Thoracic aorta (tissue), 2 donors: ENCODE results near the gene KCNH2. TPM values are rescaled to one million over a fixed set of nuclear protein-coding genes. Genes with fewer than 3 reads are reported as not detected.

Experiments used
- ATAC-seq: fragments of 150-250 bp; one replicate; pipeline ENCODE4 v1.8.0; 2017; ENCODE audit warnings: low read depth; ENCODE audit not compliant: insufficient number of reproducible peaks, low FRiP score
- DNase-seq: peaks from one replicate; pipeline ENCODE4 v3.0.0-alpha.2; 2020; ENCODE audit warnings: low spot score
- H3K27ac ChIP-seq, 2 donors: fragments of 200-600 bp; sonication (generic); 1 replicate in 1 of 2; 2 replicates in 1 of 2; pipeline ENCODE4 v1.5.1; 2016; ENCODE audit warnings: mild to moderate bottlenecking in 2 of 2, moderate library complexity in 2 of 2
- H3K27me3 ChIP-seq: fragments of 200-600 bp; sonication (generic); replicated peaks from 2 replicates; pipeline ENCODE4 v1.6.0; 2016; ENCODE audit warnings: mild to moderate bottlenecking; ENCODE audit not compliant: insufficient read depth
- H3K36me3 ChIP-seq: fragments of 200-600 bp; sonication (generic); one replicate; pipeline ENCODE4 v1.5.1; 2016
- H3K4me1 ChIP-seq, 2 donors: fragments of 200-600 bp; sonication (generic); 1 replicate in 1 of 2; 2 replicates in 1 of 2; pipeline versions ENCODE4 v1.5.1 to v1.6.0; 2016; ENCODE audit warnings: low read depth in 2 of 2, mild to moderate bottlenecking in 1 of 2; ENCODE audit not compliant: control insufficient read depth in 1 of 2
- H3K4me3 ChIP-seq: fragments of 200-600 bp; sonication (generic); 2 replicates; pipeline ENCODE4 v1.5.1; 2016; ENCODE audit warnings: mild to moderate bottlenecking
- H3K9me3 ChIP-seq: fragments of 200-600 bp; sonication (generic); 2 replicates; pipeline ENCODE4 v1.5.1; 2016
- total RNA-seq, 2 donors: library from RNA; depleted of rRNA; stranded (reverse); fragments of >200 nt; gene quantifications; one replicate each; pipeline versions ENCODE4 v1.1.0 to v1.2.3, GENCODE V29; 2016
- TF ChIP-seq, protein P1 (sequence below): fragments of 200-600 bp; sonication (generic); IDR thresholded peaks from one replicate; pipeline ENCODE4 v1.5.1; 2019; ENCODE audit warnings: antibody characterized with exemption

Gene KCNH2
- total RNA-seq, 2 donors from 2014 or later = 1.2 TPM; not detected in 1

DNA sequence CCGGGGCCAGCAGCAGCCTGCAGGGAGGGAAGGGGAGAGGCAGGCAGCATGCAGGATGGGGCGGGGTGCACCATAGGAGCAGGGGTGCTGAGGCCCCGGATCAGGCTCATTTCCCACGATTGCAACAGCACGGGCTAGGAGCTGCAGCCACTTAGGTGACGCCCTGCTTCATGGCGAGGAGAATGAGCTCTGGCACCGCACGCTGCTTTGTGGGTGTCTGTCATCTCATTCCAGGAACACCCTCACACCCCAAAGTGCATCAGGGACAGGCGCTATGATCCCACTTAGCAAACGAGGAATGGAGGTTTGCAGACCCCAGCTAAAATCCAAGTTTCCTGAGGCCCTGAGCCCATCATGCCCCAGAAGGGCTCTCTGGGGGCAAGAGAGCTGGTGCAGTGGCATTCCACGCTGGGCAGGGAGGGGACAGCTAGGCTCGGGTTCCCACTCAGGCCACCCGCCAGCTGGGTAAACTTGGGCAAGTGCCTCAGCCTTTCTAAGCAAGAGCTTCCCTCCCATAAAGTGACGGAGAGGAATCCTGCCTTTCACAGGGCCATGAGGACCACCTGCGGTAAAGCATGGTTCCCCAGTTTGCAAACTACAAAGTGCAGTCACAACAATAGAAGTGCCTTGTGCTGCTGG, 9.3 kb downstream of the KCNH2 start:
- TF ChIP-seq, protein P1, sequence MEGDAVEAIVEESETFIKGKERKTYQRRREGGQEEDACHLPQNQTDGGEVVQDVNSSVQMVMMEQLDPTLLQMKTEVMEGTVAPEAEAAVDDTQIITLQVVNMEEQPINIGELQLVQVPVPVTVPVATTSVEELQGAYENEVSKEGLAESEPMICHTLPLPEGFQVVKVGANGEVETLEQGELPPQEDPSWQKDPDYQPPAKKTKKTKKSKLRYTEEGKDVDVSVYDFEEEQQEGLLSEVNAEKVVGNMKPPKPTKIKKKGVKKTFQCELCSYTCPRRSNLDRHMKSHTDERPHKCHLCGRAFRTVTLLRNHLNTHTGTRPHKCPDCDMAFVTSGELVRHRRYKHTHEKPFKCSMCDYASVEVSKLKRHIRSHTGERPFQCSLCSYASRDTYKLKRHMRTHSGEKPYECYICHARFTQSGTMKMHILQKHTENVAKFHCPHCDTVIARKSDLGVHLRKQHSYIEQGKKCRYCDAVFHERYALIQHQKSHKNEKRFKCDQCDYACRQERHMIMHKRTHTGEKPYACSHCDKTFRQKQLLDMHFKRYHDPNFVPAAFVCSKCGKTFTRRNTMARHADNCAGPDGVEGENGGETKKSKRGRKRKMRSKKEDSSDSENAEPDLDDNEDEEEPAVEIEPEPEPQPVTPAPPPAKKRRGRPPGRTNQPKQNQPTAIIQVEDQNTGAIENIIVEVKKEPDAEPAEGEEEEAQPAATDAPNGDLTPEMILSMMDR = no peak
- DNase-seq (no peak), ATAC-seq (no peak)
- no peak overlapping the region for H3K27ac ChIP-seq
- no peaks in the 10 kb centered on the region for H3K27me3 ChIP-seq
- H3K4me3 ChIP-seq = no peak overlapping the region
- no peaks in the 10 kb centered on the region for H3K4me1 ChIP-seq
- no peaks in the 10 kb centered on the region for H3K36me3 ChIP-seq
- H3K9me3 ChIP-seq = no peaks in the 10 kb centered on the region

- DNase-seq = no peak
- no peak for ATAC-seq
- Histone ChIP-seq H3K4me3 (no peak overlapping the region), H3K27me3 (no peaks in the 10 kb centered on the region), H3K36me3 (no peaks in the 10 kb centered on the region), H3K27ac (no peak overlapping the region), H3K4me1 (no peaks in the 10 kb centered on the region), H3K9me3 (no peaks in the 10 kb centered on the region)
- TF ChIP-seq, protein P1 = no peak
Measured at GRCh38 chr7:150968056-150968733, 9.9 kb downstream of the KCNH2 start.

- DNase-seq (no peak), ATAC-seq (no peak)
- Histone ChIP-seq H3K27ac (no peak overlapping the region), H3K4me3 (no peak overlapping the region), H3K36me3 (no peaks in the 10 kb centered on the region), H3K27me3 (no peaks in the 10 kb centered on the region), H3K4me1 (no peaks in the 10 kb centered on the region), H3K9me3 (no peaks in the 10 kb centered on the region)
- TF ChIP-seq, protein P1 = no peak
Measured at GRCh38 chr7:150967349-150967748, 10.8 kb downstream of the KCNH2 start.

DNA sequence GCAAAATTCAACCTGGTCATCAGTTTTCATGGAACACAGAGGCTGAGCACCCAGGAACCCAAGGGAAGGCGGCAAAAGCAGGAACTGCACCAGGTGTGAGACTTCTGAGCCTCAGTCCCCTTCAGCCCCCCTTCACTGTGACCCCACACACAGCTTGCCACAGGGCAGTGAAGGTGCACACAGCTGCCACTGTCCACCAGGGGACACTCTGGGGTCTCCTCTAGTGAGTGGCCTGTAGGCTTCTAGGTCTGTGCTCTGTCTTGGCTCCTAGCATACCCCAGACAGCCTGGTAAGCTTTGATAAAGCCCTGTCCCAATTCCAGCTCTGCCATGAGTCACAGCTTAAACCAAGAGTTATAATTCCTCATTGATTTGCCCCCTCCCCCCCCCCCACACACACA, 12.1 kb downstream of the KCNH2 start:
- Histone ChIP-seq H3K4me3 (no peak overlapping the region), H3K27me3 (no peaks in the 10 kb centered on the region), H3K27ac (no peak overlapping the region), H3K9me3 (no peaks in the 10 kb centered on the region), H3K36me3 (no peaks in the 10 kb centered on the region), H3K4me1 (no peaks in the 10 kb centered on the region)
- ATAC-seq = no peak
- DNase-seq = no peak
- TF ChIP-seq, protein P1 = no peak

DNA sequence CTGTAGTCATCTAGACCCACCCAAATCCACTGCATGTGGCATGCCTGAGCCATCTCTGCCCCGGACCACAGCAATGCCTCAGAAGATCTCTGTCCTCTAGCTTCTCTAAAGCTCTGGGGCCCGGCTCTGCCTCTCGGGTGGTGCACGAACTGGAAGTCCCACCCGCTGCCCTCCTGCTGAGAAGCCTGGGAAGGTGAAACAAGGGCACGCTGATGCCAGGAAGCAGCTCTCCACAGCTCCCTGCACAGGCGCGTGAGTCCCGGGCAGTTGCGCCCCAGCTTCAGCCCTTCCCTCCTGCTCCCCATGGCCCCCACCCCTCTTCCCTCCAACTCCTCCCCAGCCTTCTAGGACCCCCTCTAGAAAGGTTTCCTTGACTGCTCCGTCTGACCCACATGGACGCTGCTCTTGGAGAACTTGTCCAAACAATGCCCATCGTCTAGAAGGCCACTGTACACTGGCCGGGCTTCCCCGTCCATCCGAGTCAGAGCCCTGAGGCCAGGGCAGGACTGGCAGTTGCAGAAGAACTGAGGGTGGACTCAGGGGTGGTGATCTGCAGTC, 12.8 kb downstream of the KCNH2 start:
- no peak overlapping the region for H3K4me3 ChIP-seq
- TF ChIP-seq, protein P1 = no peak
- no peaks in the 10 kb centered on the region for H3K4me1 ChIP-seq
- no peak overlapping the region for H3K27ac ChIP-seq
- ATAC-seq (no peak), DNase-seq (no peak)
- no peaks in the 10 kb centered on the region for H3K36me3 ChIP-seq
- no peaks in the 10 kb centered on the region for H3K9me3 ChIP-seq
- H3K27me3 ChIP-seq = no peaks in the 10 kb centered on the region
